T-helper 2 cell (primary cell): ENCODE data around the gene CLEC17A.
"Not testable (repeated sequence)": the region's sequence is repeated elsewhere in the genome, so short reads cannot be mapped to it uniquely, and the experiment has no call there.

ENCODE experiments used
- DNase-seq, 5 experiments: peaks; one replicate each; pipeline versions ENCODE4 v3.0.0 to v3.0.0-alpha.2; 2012 to 2022

Gene CLEC17A

DNA sequence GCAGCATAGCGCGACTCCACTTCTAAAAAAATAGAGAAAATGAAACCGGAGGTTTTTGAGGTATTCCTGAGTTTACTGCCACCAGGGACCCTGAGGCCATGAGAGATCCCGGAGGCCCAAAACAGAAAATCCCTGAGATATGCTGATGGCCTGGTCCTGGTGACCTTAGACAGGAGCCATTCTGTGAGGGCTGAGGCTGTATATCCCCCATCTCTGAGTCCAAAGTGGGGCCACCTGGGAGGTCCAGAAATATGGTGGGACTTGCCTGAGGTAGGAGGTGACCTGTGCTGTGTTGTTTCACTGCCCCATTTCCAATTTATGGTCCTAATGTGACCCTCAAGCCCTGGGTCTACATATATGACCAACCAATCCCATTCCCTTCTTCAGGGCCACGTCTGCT is 1.5 kb downstream of the CLEC17A start:
- not testable (repeated sequence) for DNase-seq

GRCh38 chr19:14585187-14585586 is 2.3 kb downstream of the CLEC17A start:
- DNase-seq, result peak in 2 of 5 experiments; percentile 37 to 89

GRCh38 chr19:14589433-14589832 is 6.5 kb downstream of the CLEC17A start:
- DNase-seq, result peak in 1 of 5 experiments; percentile 70

DNA sequence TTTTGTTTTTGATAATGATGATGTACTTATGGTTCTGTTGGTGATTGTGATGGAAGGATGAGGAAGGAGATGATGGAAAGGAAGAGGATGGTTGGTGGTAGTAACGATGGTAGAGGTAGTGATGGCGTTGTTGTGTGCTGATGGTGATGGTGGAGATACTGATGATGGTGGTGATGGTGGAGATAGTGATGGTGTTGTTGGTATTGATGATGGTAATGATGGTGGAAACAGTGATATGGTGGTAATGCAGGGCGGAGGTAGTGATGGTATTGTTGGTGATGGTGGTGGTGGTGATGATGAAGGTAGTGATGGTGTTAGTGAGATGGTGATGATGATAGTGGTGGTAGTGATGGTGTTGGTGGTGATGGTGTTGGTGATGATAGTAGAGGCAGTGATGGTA is 12.7 kb downstream of the CLEC17A start:
- no peak for DNase-seq

GRCh38 chr19:14599548-14600147 is 16.8 kb downstream of the CLEC17A start:
- no peak for DNase-seq

DNA sequence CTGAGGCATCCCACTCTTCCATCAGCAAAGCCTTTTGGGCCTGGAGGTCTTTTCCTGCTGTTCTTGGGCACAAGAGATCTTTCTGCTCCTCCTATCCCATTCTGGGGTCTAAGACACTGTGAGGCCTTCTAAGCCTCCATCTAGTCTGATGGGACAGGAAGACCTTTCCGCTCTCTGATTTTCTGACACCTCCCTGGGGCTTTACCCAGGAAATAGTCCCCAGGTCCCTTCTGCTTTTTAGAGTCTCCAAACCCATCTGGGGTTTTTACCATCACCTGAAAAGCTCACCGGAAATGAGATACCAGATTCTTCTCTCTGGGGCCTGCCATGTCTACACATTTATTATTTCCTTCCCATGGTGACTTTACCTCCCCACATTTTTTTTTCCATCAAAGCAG is 21.1 kb downstream of the CLEC17A start:
- no peak for DNase-seq

- DNase-seq, result no peak
Measured at GRCh38 chr19:14606627-14607026, 23.7 kb downstream of the CLEC17A start.

DNA sequence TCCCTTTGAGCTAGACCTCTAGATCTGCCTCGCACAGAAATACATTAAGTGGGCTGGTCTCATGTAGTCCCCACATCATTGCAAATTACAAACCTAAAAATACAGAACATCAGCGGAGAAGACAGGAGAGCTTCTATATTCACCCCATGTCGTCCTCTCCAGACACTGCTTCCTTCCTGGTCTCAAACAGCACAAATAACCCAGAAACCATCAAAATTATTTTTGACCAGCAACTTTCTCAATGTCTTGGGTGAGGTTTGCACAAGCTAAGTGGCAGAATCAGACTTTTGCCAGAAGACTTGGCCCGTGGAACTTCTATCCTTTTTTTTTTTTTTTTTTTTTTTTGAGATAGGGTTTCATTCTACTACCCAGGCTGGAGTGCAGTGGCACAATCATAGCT is 28.2 kb downstream of the CLEC17A start:
- DNase-seq, result no peak

DNA sequence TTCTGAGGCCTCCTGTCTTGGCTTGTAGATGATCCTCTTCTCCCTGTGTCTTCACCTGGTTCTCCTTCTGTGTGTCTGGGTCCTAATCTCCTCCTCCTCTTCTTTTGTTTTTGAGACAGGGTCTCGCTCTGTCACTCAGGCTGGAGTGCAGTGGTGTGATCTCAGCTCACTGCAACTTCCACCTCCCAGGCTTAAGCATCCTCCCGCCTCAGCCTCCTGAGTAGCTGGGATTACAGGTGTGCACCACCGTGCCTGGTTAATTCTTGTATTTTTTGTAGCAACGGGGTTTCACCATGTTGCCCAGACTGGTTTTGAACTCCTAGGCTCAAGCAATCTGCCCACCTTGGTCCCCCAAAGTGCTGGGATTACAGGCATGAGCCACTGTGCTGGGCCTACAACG is 29.4 kb downstream of the CLEC17A start:
- not testable (repeated sequence) for DNase-seq

DNA sequence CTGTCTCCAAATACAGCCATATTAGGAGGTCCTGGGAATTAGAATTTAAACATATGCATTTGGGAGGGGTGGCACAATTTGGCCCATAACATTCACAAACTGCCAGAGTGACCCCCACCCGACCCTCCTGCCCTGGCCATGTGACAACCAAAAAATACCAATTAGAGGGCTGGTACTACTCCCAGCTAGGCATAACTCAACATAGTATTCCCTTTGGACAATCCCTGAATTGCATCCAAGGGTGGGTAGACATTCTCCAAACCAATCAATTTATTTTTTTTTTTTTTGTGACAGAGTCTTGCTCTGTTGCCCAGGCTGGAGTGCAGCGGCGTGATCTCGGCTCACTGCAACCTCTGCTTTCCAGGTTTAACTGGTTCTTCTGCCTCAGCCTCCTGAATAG is 29.8 kb downstream of the CLEC17A start:
- no peak for DNase-seq

DNA sequence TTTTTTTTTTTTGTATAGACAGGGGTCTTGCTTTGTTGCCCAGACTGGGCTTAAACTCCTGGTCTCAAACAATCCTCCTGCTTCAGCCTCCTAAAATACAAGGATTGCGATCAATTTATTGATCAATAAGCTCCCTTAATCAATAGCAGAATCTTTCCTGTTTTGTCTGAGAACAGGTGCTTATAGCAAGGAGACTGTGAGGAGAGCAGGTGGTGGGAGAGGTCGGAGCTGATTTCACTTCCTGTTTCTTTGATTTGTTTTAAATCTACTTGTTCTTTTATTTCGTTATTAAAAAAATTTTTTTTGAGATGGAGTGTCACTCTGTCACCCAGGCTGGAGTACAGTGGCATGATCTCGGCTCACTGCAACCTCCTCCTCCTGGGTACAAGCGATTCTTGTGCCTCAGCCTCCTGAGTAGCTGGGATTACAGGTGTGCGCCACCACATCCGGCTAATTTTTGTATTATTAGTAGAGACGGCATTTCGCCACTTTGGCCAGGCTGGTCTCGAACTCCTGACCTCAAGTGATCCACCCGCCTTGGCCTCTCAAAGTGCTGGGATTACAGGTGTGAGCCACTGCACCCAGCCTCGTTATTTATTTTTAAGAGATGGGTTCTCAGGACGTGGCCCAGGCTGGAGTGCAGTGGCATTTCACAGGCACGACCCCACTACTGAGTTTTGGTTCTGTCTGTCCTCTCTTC is 30.7 kb downstream of the CLEC17A start:
- DNase-seq, result not testable (repeated sequence)

DNA sequence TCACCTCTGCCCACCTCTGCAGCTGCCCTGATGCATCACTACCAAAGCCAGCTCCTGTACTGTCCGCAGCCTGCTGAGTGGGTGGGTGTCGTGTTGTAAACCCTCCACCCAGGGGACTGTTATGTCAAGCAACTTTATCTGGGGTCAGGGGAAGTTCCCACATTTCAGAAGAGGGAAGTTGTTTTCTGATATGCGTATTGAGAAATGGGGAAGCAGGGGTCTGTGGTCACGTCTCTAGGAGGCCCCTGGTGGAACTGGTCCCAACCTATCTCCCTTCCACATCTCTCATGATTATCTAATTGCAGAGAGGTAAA is 31.2 kb downstream of the CLEC17A start:
- DNase-seq, result no peak

- DNase-seq, result no peak
Measured at GRCh38 chr19:14615623-14616022, 32.7 kb downstream of the CLEC17A start.

DNA sequence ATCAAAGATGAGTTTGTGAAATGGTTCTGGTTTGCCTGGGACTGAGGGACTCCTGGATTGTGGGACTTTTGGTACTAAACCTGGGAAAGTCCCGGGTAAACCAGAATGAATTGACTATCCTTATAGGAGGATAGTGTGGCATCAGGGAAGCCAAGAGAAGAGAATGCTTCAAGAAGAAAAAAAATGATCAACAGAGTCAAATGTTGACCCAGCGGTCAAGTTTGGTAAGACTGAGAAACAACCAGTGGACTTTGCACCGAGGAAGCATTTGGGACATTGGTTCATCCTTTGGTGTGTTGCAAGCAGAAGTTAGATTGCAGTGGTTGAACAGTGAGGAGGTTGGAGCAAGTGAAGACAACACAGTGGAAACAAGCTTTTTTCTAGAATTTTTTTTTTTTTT is 33.5 kb downstream of the CLEC17A start:
- no peak for DNase-seq

DNA sequence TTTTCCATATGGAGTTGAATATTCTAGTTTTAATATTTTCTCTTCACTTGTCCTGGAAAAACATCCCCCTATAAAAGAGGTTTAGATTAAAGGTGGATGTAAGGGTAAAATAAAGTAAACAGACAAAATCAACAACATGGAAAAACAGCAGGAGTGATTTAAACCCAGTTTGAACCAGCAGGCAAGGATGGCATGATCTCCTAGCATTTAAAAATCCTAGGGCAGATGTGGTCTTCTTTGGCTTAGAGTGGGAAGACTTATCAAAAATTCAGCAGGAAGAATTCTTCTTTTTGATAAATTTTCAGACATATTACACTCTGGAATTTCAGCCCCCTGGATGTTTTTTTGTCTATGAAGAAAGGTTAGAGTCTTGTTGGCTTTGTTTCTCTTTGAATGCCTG is 36.5 kb downstream of the CLEC17A start:
- DNase-seq, result no peak

DNA sequence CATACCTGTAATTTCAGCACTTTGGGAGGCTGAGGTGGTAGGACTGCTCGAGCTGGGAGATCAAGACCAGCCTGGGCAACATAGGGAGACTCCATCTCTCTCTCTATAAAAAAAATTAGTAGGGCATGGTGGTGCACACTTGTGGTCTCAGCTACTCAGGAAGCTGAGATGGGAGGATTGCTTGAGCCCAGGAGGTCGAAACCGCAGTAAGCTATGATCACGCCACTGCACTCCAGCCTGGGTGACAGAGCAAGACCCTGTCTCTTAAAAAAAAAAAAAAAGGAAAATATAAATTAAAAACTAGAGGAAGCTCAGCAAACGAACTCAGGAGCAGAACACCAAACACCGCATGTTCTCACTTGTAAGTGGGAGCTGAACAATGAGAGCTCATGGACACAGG is 41.6 kb downstream of the CLEC17A start:
- DNase-seq, result not testable (repeated sequence)

GRCh38 chr19:14629557-14629956 is 46.7 kb downstream of the CLEC17A start:
- DNase-seq, result no peak

DNA sequence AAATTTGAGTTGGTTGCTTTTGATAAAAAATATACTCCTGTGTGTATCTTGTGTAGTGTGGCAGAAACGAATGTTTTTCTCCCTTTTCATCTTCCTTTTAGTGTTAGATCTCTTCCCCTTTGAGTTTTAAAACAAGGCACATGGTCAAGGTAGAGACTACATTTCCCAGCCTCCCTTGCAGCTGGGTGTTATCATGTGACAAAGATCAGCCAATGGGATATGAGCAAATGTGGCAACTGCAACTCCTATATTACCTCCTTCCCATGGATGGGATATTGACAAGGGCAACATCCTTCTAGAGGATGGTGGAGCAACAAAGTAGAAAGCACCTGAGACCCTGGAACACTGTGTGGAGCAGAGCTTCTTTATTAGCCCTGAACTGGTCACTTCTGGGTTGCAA is 49.4 kb downstream of the CLEC17A start:
- DNase-seq, result peak in 1 of 5 experiments; percentile 18

DNA sequence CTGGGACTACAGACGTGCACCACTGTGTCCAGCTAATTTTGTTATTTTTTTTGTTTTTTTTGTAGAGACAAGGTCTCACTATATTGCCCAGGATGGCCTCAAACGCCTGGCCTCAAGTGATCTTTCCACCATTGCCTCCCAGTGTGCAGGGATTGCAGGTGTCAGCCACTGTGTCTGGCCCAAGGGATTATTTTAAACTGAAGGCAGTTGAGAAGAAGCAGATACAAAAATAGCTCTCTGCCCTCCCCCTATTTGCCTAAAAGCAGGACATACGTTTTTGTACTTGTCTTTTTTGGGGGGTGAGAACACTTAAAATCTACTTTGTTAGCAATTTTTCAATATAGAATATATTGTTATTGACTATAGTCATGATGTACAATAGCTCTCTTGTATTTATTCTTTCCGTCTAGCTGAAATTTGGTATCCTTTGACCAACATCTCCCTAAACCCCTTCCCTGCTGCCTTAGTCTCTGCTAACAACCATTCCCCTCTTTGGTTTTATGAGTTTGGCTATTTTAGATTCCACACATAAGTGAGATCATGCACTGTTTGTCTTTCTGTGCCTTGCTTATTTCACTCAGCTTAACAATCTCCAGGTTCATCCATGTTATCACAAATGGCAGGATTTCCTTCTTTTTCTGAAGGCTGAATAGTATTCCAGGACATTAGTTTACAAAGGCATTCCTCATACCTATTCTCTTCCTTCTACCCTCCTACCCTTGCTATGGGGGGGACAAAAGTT is 56.8 kb downstream of the CLEC17A start:
- DNase-seq, result no peak

DNA sequence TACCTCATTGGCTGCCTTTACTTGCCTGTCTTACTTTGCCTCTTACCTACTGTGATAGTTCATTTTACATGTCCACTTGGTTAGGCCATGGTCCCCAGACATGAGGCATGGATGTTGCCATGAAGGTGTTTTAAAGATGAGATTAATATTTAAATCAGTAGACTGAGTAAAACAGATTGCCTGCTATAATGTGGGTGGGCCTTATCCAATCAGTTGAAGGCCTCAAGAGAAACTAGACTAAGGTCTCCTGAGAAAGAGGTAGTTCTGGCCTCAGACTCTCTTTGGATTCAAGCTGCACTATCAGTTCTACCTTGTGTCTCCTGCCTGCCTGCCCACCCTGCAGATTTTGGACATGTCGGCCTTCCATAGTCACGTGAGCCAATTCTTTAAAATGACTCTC is 65.6 kb downstream of the CLEC17A start:
- no peak for DNase-seq

- no peak for DNase-seq
Measured at GRCh38 chr19:14649020-14649419, 66.1 kb downstream of the CLEC17A start.

DNA sequence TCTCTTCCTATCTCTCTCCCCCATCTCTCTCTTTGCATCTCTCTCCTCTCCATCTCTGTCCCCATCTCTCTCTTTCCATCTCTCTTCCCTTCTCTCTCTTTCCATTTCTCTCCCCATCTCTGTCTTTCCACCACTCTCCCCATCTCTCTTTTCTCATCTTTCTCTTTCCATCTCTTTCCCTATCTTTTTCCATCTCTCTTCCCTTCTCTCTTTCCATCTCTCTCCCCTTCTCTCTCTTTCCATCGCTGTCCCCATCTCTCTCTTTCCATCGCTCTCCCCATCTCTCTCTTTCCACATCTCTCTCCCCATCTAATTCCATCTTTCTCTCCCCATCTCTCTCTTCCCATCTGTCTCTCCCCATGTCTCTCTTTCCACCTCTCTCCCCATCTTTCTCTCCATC is 67.3 kb downstream of the CLEC17A start:
- no peak for DNase-seq

- DNase-seq, result no peak
Measured at GRCh38 chr19:14654786-14655560, 72.1 kb downstream of the CLEC17A start.
